Mesothelial cell of epicardium (in vitro differentiated cells): ENCODE measurements around the gene IFI27. TPM values are rescaled to one million over a fixed set of nuclear protein-coding genes. Genes with fewer than 3 reads are reported as not detected.

Experiments used
- DNase-seq, 2 experiments: peaks; one replicate each; pipeline ENCODE4 v3.0.0; 2021; ENCODE audit warnings: low spot score in 2 of 2; ENCODE audit not compliant: unreplicated experiment in 2 of 2
- H3K27ac Mint-ChIP-seq: 2 replicates; pipeline ENCODE4 v1.8.0; 2021; ENCODE audit warnings: mixed read lengths
- H3K27me3 Mint-ChIP-seq: 2 replicates; pipeline ENCODE4 v1.8.0; 2021; ENCODE audit warnings: low read depth, mixed read lengths
- H3K36me3 Mint-ChIP-seq: 2 replicates; pipeline ENCODE4 v1.8.0; 2021; ENCODE audit warnings: mixed read lengths
- H3K4me1 Mint-ChIP-seq: 2 replicates; pipeline ENCODE4 v1.8.0; 2021; ENCODE audit warnings: mixed read lengths
- H3K4me3 Mint-ChIP-seq: 2 replicates; pipeline ENCODE4 v1.8.0; 2021; ENCODE audit warnings: mild to moderate bottlenecking, moderate library complexity, mixed read lengths
- H3K9me3 Mint-ChIP-seq: 2 replicates; pipeline ENCODE4 v1.8.0; 2021; ENCODE audit warnings: mixed read lengths
- total RNA-seq: library from RNA; stranded (reverse); gene quantifications from 3 replicates; pipeline ENCODE4 v1.2.1, GENCODE V29; 2021
- TF ChIP-seq, protein P1 (sequence below): fragments of 200-600 bp; sonication (generic); IDR thresholded peaks from one replicate; pipeline ENCODE4 v1.5.0; 2021; ENCODE audit warnings: antibody characterized with exemption; ENCODE audit not compliant: unreplicated experiment

IFI27 gene
- total RNA-seq, 1 donor from 2014 or later = 9.4 TPM

DNA sequence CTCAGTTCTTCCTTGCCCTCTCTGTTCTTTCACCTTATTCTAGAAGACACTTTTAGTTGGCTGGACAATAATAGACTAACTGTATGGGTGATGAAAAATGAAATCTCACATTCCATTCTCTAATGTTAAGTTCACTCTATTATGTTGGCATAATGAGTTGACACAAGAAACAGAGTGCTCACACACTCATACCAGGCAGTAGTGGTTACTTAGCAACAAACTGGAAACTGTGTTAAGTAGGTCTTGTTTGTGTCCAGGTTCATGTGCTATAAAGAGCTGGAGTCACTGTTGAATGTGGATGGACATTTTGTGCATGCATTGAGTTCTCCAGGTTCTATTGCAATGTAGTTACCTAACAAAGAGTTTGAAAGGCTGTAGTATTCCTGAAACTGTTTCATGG, 46.7 kb downstream of the IFI27 start:
- Mint-ChIP-seq H3K36me3 (no peaks in the 10 kb centered on the region), H3K9me3 (peaks cover 6% of the 10 kb centered on the region), H3K27me3 (peaks cover 47% of the 10 kb centered on the region), H3K4me3 (no peak overlapping the region), H3K27ac (no peak overlapping the region), H3K4me1 (peaks cover 6% of the 10 kb centered on the region)
- TF ChIP-seq, protein P1, sequence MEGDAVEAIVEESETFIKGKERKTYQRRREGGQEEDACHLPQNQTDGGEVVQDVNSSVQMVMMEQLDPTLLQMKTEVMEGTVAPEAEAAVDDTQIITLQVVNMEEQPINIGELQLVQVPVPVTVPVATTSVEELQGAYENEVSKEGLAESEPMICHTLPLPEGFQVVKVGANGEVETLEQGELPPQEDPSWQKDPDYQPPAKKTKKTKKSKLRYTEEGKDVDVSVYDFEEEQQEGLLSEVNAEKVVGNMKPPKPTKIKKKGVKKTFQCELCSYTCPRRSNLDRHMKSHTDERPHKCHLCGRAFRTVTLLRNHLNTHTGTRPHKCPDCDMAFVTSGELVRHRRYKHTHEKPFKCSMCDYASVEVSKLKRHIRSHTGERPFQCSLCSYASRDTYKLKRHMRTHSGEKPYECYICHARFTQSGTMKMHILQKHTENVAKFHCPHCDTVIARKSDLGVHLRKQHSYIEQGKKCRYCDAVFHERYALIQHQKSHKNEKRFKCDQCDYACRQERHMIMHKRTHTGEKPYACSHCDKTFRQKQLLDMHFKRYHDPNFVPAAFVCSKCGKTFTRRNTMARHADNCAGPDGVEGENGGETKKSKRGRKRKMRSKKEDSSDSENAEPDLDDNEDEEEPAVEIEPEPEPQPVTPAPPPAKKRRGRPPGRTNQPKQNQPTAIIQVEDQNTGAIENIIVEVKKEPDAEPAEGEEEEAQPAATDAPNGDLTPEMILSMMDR = no peak
- DNase-seq = no peak

DNA sequence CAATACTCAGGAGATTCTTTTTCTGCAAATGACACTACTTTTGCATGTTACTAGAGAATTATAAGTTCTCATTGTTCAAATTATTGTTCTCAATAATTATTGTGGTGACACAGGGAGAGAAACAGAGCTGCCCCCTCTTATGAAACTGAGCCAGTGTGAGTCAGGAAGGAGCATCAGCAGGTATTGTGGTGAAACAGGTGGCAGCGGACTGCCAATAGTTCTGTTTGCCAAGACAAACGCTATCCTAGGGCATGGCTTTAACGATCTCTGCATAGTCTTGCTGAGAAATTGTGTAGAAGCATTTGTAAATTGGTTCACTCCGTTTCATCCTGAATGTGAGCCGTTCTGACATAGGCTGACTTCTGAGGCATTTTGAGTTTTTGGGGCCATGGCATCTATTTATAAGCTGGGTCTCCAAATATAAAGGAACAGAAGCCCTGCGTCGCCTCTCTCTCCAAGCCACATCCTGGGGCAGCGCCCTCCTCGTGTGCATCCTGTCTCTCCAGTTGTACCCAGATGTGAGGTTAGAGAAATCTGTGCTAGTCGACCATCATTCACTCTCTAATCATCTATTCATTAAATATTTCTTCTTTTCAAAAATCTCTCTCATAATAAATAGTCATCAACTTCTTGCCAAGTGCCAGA, 47.8 kb downstream of the IFI27 start:
- Mint-ChIP-seq H3K27ac (no peak overlapping the region), H3K27me3 (peaks cover 39% of the 10 kb centered on the region), H3K4me1 (peaks cover 11% of the 10 kb centered on the region), H3K36me3 (no peaks in the 10 kb centered on the region), H3K4me3 (no peak overlapping the region), H3K9me3 (peaks cover 6% of the 10 kb centered on the region)
- no peak for DNase-seq
- TF ChIP-seq, protein P1 = no peak

- Mint-ChIP-seq H3K9me3 (no peaks in the 10 kb centered on the region), H3K36me3 (no peaks in the 10 kb centered on the region), H3K4me1 (peaks cover 20% of the 10 kb centered on the region), H3K27me3 (peaks cover 44% of the 10 kb centered on the region), H3K27ac (no peak overlapping the region), H3K4me3 (no peak overlapping the region)
- TF ChIP-seq, protein P1 = no peak
- no peak for DNase-seq
Observed at GRCh38 chr14:94161058-94161457, 50.5 kb downstream of the IFI27 start.

DNA sequence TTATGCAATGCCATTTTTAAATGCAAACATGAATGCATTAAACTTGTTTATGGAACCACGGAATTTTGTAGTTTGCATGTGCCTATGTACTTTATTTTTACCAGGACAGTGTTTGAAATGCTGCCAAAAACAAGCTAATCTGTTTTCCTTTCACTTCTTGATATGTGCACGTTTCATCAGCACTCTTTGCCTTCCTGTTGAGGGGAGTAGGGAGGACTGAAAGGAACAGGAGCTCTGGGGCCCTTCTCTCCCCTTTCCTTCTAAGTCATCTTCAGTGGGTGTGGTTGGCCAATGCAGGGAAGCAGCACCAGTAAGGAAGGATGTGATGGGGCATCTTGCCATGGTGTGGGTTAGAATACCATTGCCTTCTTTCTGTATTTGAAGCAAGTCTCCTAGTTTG, 51.4 kb downstream of the IFI27 start:
- Mint-ChIP-seq H3K27ac (no peak overlapping the region), H3K27me3 (peaks cover 47% of the 10 kb centered on the region), H3K36me3 (no peaks in the 10 kb centered on the region), H3K4me3 (no peak overlapping the region), H3K4me1 (peaks cover 20% of the 10 kb centered on the region), H3K9me3 (no peaks in the 10 kb centered on the region)
- TF ChIP-seq, protein P1 = no peak
- no peak for DNase-seq

DNA sequence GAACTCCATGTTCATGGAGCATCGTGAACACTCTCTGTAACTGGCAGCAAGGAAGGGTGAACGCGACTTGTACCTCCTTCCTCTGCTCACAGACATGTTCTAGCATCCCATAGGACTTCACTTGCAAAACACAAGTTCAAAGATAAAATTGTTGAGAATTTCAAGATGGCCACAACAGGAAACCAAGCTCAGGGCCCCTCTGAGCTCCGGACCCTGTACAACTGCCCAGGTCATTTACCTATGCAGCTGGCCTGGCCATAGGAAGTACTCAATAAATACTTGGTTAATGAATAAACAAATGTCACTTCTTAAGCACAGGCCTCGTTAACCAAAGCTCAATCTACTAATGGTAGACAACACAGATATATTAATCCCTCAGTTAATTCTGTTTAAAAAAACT, 51.9 kb downstream of the IFI27 start:
- Mint-ChIP-seq H3K36me3 (no peaks in the 10 kb centered on the region), H3K27me3 (peaks cover 45% of the 10 kb centered on the region), H3K9me3 (no peaks in the 10 kb centered on the region), H3K4me1 (peaks cover 20% of the 10 kb centered on the region), H3K4me3 (no peak overlapping the region), H3K27ac (no peak overlapping the region)
- no peak for DNase-seq
- TF ChIP-seq, protein P1 = no peak

- H3K4me1 Mint-ChIP-seq = peaks cover 20% of the 10 kb centered on the region
- no peak overlapping the region for H3K27ac Mint-ChIP-seq
- H3K9me3 Mint-ChIP-seq = peaks cover under 1% of the 10 kb centered on the region
- no peaks in the 10 kb centered on the region for H3K36me3 Mint-ChIP-seq
- H3K27me3 Mint-ChIP-seq = peaks cover 33% of the 10 kb centered on the region
- no peak for DNase-seq
- H3K4me3 Mint-ChIP-seq = no peak overlapping the region
- TF ChIP-seq, protein P1 = no peak
Observed at GRCh38 chr14:94163796-94164195, 53.3 kb downstream of the IFI27 start.
